ENCODE data around the gene TRPM6.
"Not testable (repeated sequence)": the region's sequence is repeated elsewhere in the genome, so short reads cannot be mapped to it uniquely, and the experiment has no call there.

TRPM6 gene

DNA sequence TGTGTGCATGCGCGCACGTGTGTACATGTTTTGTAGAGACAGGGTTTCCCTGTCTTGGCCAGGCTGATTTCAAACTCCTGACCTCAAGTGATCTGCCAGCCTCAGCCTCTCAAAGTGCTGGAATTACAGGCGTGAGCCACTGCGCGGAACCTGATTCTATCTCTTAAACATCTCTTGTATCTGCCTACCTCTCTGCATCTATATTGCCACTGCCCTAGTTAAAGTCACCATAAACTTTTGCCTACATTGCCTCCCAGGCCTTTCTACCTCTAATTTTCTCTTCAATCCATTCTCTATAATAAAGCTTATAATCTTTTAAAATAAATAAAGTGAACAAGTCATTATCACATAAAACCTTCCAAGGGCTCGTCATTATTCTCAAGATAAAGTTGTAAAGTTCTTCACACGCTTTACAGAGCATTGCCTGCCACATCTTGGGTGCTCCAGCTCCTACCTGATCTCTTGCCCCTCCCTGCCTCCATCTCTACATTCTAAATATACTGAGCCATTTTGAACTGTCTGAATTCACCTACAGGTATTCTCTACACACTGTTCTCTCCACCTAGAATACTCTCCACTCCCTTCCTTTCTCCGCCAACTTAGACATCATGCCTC lies 15.0 kb downstream of the TRPM6 start:
- TF ChIP-seq, protein P1, sequence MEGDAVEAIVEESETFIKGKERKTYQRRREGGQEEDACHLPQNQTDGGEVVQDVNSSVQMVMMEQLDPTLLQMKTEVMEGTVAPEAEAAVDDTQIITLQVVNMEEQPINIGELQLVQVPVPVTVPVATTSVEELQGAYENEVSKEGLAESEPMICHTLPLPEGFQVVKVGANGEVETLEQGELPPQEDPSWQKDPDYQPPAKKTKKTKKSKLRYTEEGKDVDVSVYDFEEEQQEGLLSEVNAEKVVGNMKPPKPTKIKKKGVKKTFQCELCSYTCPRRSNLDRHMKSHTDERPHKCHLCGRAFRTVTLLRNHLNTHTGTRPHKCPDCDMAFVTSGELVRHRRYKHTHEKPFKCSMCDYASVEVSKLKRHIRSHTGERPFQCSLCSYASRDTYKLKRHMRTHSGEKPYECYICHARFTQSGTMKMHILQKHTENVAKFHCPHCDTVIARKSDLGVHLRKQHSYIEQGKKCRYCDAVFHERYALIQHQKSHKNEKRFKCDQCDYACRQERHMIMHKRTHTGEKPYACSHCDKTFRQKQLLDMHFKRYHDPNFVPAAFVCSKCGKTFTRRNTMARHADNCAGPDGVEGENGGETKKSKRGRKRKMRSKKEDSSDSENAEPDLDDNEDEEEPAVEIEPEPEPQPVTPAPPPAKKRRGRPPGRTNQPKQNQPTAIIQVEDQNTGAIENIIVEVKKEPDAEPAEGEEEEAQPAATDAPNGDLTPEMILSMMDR (IDR thresholded peaks at IDR 0.05; ENCODE audit: low read depth, low read length, missing control alignments), result no peak
- no peak for DNase-seq (ENCODE audit: low read depth)
- no peak overlapping the region for H3K4me3 ChIP-seq (ENCODE audit: low read depth, low read length)

- H3K4me3 ChIP-seq (ENCODE audit: low read depth, low read length), result no peak overlapping the region
- no peak for DNase-seq (ENCODE audit: low read depth)
- TF ChIP-seq, protein P1 (IDR thresholded peaks at IDR 0.05; ENCODE audit: low read depth, low read length, missing control alignments), result no peak
These were observed 20.2 kb downstream of the TRPM6 start for GRCh38 chr9:74867483-74867882.

GRCh38 chr9:74865177-74865576 lies 22.5 kb downstream of the TRPM6 start:
- H3K4me3 ChIP-seq (ENCODE audit: low read depth, low read length), result no peak overlapping the region
- TF ChIP-seq, protein P1 (IDR thresholded peaks at IDR 0.05; ENCODE audit: low read depth, low read length, missing control alignments), result no peak
- no peak for DNase-seq (ENCODE audit: low read depth)

- no peak overlapping the region for H3K4me3 ChIP-seq (ENCODE audit: low read depth, low read length)
- TF ChIP-seq, protein P1 (IDR thresholded peaks at IDR 0.05; ENCODE audit: low read depth, low read length, missing control alignments), result no peak
- no peak for DNase-seq (ENCODE audit: low read depth)
These were observed 25.8 kb downstream of the TRPM6 start for GRCh38 chr9:74861773-74862474.

DNA sequence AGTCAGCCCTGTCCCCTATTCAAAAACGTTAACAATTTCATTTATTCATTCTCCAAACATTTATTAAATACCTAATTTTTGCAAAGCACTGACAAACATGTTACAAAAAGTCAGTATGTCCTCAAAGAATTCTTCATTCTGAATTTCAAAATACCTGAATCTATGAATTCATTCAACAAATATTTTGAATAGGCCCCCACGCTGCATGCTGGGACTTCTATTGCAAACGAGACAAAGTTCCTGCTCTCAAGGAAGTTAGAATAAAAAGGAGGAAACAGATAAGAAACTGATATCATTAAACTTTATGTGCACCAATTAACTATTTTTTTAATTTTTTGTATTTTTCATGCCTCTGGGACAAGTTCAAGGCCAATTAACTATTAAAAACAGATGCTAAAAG lies 26.6 kb downstream of the TRPM6 start:
- TF ChIP-seq, protein P1 (IDR thresholded peaks at IDR 0.05; ENCODE audit: low read depth, low read length, missing control alignments), result no peak
- H3K4me3 ChIP-seq (ENCODE audit: low read depth, low read length), result no peak overlapping the region
- no peak for DNase-seq (ENCODE audit: low read depth)

- not testable (repeated sequence) for DNase-seq (ENCODE audit: low read depth)
These were observed 27.5 kb downstream of the TRPM6 start for GRCh38 chr9:74860247-74860646.

GRCh38 chr9:74859786-74860185 lies 27.9 kb downstream of the TRPM6 start:
- H3K4me3 ChIP-seq (ENCODE audit: low read depth, low read length), result no peak overlapping the region
- DNase-seq (ENCODE audit: low read depth), result no peak
- TF ChIP-seq, protein P1 (IDR thresholded peaks at IDR 0.05; ENCODE audit: low read depth, low read length, missing control alignments), result no peak

More at GRCh38 chr9:74860247-74860646, 27.5 kb downstream of the TRPM6 start:
- not testable (repeated sequence) for H3K4me3 ChIP-seq (ENCODE audit: low read depth, low read length)
